Calu3 (cell line): Measurements from ENCODE around the gene JPH2. TPM values are rescaled to one million over a fixed set of nuclear protein-coding genes. Genes with fewer than 3 reads are reported as not detected.
A peak's percentile ranks its signal among the peaks of the same experiment; 100 is the strongest.
"Not testable (repeated sequence)": the region's sequence is repeated elsewhere in the genome, so short reads cannot be mapped to it uniquely, and the experiment has no call there.

Experiments used
- BruUV-seq: library from RNA; stranded (reverse); fragments of 400-500 nt; replicated peaks from 2 replicates; lab custom pipeline; 2021; lab: Mats Ljungman, UMichigan
- CTCF ChIA-PET: fragments of 300-600 bp; sonication (Branson Sonifier 250); formaldehyde crosslinking; loops from one replicate; lab custom pipeline; 2022; ENCODE audit warnings: antibody characterized with exemption; lab: Charles Lee
- DNase-seq: peaks from one replicate; pipeline ENCODE4 v3.0.0; 2022
- H3K27ac Mint-ChIP-seq: one replicate; pipeline ENCODE4 v1.8.0; 2022; ENCODE audit warnings: mixed read lengths; ENCODE audit not compliant: unreplicated experiment
- H3K27me3 Mint-ChIP-seq: one replicate; pipeline ENCODE4 v1.8.0; 2022; ENCODE audit warnings: mixed read lengths; ENCODE audit not compliant: unreplicated experiment
- H3K36me3 Mint-ChIP-seq: one replicate; pipeline ENCODE4 v1.8.0; 2022; ENCODE audit warnings: mild to moderate bottlenecking, moderate library complexity, mixed read lengths; ENCODE audit not compliant: insufficient read depth, unreplicated experiment
- H3K4me1 Mint-ChIP-seq: one replicate; pipeline ENCODE4 v1.8.0; 2022; ENCODE audit warnings: mild to moderate bottlenecking, low read depth, mixed read lengths; ENCODE audit not compliant: unreplicated experiment
- H3K4me3 Mint-ChIP-seq: one replicate; pipeline ENCODE4 v1.8.0; 2022; ENCODE audit warnings: mild to moderate bottlenecking, low read depth, moderate library complexity, mixed read lengths; ENCODE audit not compliant: unreplicated experiment
- H3K9me3 Mint-ChIP-seq: one replicate; pipeline ENCODE4 v1.8.0; 2022; ENCODE audit warnings: low read depth, mixed read lengths; ENCODE audit not compliant: unreplicated experiment
- intact Hi-C: fragments of 100-400 bp; cut with micrococcal nuclease; formaldehyde crosslinking; loops from one replicate; pipeline ENCODE4 v1.10.0; 2022; ENCODE audit not compliant: unreplicated experiment
- total RNA-seq: library from RNA; stranded (reverse); gene quantifications from 2 replicates; pipeline ENCODE4 v1.2.3, GENCODE V29; 2022
- TF ChIP-seq, protein P1 (sequence below): fragments of 200-600 bp; IDR thresholded peaks from one replicate; pipeline ENCODE4 v1.8.0; 2022; ENCODE audit warnings: antibody characterized with exemption; ENCODE audit not compliant: unreplicated experiment

JPH2 gene
- total RNA-seq, 1 experiment from 2014 or later = 0.50 TPM

DNA sequence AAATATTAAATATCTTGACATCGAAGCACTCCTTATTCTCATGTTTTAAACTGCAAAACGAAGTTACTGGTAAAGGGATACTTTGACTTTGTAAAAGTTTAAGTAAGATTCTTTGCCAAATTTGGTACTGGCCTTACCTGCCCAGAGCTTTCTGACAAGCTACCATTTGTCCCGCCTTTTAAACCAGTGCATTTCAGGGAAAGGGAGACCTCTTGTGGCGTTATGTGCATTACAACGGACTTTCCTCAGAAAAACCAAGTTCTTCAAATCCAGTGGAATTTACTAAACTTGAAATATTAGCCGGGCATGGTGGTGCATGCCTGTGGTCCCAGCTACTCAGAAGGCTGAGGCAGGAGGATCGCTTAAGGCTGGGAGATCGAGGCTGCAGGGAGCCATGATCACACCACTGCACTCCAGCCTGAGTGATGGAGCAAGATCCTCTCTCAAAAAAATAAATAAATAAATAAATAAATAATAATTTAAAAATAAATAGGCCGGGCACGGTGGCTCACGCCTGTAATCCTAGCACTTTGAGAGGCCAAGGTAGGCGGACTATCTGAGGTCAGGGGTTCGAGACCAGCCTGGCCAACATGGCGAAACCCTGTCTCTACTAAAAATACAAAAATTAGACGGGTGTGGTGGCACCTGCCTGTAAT is 3.3 kb upstream of the JPH2 start:
- H3K9me3 Mint-ChIP-seq, BruUV-seq, H3K4me3 Mint-ChIP-seq, H3K36me3 Mint-ChIP-seq, H3K27ac Mint-ChIP-seq: not testable (repeated sequence)
- H3K4me1 Mint-ChIP-seq = peaks cover 16% of the 10 kb centered on the region
- CTCF ChIA-PET = interaction anchor here (0.7 to 2.9 kb wide), 13 partner anchors 9 to 86 kb away, joined by 3 to 133 read pairs (median 6); no protein-coding TSS in a partner anchor
- intact Hi-C loops = loop anchor here (1.0 kb wide), 1 partner anchor 74 kb away; no protein-coding TSS in a partner anchor
- peaks cover 15% of the 10 kb centered on the region for H3K27me3 Mint-ChIP-seq
- TF ChIP-seq, protein P1, sequence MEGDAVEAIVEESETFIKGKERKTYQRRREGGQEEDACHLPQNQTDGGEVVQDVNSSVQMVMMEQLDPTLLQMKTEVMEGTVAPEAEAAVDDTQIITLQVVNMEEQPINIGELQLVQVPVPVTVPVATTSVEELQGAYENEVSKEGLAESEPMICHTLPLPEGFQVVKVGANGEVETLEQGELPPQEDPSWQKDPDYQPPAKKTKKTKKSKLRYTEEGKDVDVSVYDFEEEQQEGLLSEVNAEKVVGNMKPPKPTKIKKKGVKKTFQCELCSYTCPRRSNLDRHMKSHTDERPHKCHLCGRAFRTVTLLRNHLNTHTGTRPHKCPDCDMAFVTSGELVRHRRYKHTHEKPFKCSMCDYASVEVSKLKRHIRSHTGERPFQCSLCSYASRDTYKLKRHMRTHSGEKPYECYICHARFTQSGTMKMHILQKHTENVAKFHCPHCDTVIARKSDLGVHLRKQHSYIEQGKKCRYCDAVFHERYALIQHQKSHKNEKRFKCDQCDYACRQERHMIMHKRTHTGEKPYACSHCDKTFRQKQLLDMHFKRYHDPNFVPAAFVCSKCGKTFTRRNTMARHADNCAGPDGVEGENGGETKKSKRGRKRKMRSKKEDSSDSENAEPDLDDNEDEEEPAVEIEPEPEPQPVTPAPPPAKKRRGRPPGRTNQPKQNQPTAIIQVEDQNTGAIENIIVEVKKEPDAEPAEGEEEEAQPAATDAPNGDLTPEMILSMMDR = peak; percentile 84
- peak; percentile 82 for DNase-seq

DNA sequence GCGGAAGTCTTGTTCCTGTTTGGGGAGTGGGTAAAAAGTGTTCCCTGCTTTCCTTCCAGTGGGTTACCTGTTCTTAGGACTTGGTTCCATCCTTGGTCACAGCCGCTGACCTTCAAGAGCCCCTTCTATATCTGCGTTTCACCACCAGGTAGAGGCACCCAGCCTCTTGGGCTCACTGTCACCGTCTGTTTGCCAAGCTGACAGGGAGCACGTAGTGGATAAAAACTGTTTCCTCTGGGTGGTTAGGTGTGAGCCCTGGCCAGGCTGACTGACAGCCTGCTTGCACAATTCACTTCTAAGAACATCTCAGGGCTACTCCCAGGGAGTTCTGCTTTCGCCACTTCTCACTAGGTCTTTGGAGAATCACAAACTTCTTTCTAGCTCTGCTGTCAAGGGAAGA is 1.8 kb upstream of the JPH2 start:
- no peak overlapping the region for H3K27ac Mint-ChIP-seq
- peaks cover 15% of the 10 kb centered on the region for H3K27me3 Mint-ChIP-seq
- CTCF ChIA-PET = interaction anchor here (0.6 to 2.9 kb wide), 5 partner anchors 11 to 84 kb away, joined by 3 to 14 read pairs (median 6); no protein-coding TSS in a partner anchor
- no TSS peak for BruUV-seq
- DNase-seq = no peak
- no peaks in the 10 kb centered on the region for H3K9me3 Mint-ChIP-seq
- intact Hi-C loops = loop anchor here (5.0 kb wide), 1 partner anchor 731 kb away; the partner anchor contains the start of gene SRSF6
- H3K4me3 Mint-ChIP-seq = no peak overlapping the region
- TF ChIP-seq, protein P1 = no peak
- H3K4me1 Mint-ChIP-seq = peaks cover 16% of the 10 kb centered on the region
- H3K36me3 Mint-ChIP-seq = peaks cover 5% of the 10 kb centered on the region

DNA sequence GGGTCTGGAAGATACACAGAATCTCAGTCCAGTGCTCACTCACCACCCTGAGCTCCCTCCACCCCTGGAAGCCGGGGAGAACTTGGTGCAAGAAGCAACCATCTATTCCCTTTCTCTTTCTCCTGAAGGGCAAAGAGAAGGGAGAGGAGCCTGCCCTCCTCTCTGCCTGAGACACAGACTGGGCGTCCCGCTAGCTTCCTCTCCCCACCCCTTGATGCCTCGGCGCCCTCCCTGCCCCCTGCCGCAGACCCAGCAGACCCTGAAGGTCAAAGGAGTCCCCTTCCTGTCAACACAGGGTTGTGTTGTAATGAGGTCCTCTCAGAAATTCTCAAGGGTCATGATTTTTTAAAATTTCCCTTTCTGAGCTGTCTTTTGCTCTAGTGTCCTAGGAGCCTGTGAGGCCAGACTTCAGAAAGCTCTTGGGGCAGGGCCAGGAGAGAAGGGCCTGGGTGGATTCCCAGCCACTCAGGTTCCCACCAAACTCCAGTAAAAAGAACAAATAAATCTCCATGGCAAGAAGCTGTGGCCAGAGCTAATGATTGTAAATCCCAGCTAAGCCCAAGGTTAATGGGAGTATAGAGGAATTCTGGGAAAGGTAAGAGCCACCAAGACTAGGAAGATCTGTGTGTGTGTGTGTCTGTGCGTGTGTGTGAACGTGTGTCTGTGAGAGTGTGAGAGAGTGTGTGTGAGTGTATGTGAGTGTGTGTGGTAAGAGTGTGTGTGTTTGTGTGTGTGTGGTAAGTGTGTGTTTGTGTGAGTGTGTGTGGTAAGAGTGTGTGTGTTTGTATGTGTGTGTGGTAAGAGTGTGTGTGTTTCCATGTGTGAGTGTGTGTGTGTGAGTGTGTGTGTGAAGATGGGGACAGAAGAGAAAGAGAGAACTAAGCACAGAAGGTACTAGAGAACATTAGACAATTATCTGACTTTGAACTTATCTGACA is 1.1 kb upstream of the JPH2 start:
- Mint-ChIP-seq H3K27me3 (peaks cover 15% of the 10 kb centered on the region), H3K4me3 (peak overlapping the region; percentile 63), H3K27ac (no peak overlapping the region), H3K9me3 (no peaks in the 10 kb centered on the region), H3K4me1 (peaks cover 16% of the 10 kb centered on the region), H3K36me3 (peaks cover 5% of the 10 kb centered on the region)
- no TSS peak for BruUV-seq
- no peak for DNase-seq
- intact Hi-C loops = loop anchor here (5.0 kb wide), 1 partner anchor 731 kb away; the partner anchor contains the start of gene SRSF6
- CTCF ChIA-PET = interaction anchor here (0.5 to 1.7 kb wide), 12 partner anchors 9 to 132 kb away, joined by 3 to 19 read pairs (median 3); no protein-coding TSS in a partner anchor
- TF ChIP-seq, protein P1 = no peak

DNA sequence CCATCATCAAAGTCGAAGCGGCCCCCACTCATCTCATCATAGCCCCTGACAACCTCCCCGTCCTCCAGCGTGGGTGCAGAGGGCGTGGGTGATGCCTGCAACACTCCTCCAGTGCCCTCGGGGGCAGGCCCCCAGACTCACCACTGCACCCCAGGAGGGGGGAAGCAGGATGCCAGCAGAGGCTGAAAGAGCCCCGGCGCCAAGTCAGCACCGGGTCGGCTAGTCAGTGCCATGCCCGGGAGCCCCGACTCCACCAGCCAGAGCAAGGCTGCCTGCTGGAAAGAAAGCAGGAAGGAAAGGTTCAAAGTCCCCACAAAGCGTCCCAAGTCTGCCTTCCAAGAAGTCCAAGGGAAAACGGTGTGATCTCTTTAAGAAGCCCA is 324 bp downstream of the JPH2 start:
- BruUV-seq = no TSS peak
- H3K4me1 Mint-ChIP-seq = peaks cover 16% of the 10 kb centered on the region
- peak; percentile 33 for DNase-seq
- intact Hi-C loops = loop anchor here (5.0 kb wide), 1 partner anchor 729 kb away; the partner anchor contains the start of gene SRSF6
- TF ChIP-seq, protein P1 = no peak
- H3K27me3 Mint-ChIP-seq = peaks cover 15% of the 10 kb centered on the region
- CTCF ChIA-PET = interaction anchor here (1.2 to 1.7 kb wide), 3 partner anchors 8 to 97 kb away, joined by 3 to 19 read pairs (median 4); no protein-coding TSS in a partner anchor
- H3K27ac Mint-ChIP-seq = no peak overlapping the region
- H3K36me3 Mint-ChIP-seq = peaks cover 5% of the 10 kb centered on the region
- H3K4me3 Mint-ChIP-seq = peak overlapping the region; percentile 63
- H3K9me3 Mint-ChIP-seq = no peaks in the 10 kb centered on the region
